HCT116 (cell line): ENCODE results near the gene IMPG1.

Experiments used
- CTCF ChIP-seq, 3 experiments: fragments of 200-600 bp in 1 of 3; sonication (generic) in 1 of 3; IDR thresholded peaks in 2 of 3; conservative IDR thresholded peaks in 1 of 3; 2 replicates each; pipeline ENCODE4 v1.5.1; 2012 to 2017; ENCODE audit warnings: low read depth in 2 of 3, low read length in 2 of 3, antibody characterized with exemption in 1 of 3, borderline replicate concordance in 1 of 3, control low read depth in 1 of 3, mild to moderate bottlenecking in 1 of 3, mixed read lengths in 1 of 3, mixed run types in 1 of 3, moderate library complexity in 1 of 3; ENCODE audit not compliant: insufficient read depth in 1 of 3
- EZH2 ChIP-seq: fragments of 200-600 bp; sonication (generic); IDR thresholded peaks from 2 replicates; pipeline ENCODE4 v1.6.1; 2017; ENCODE audit warnings: antibody characterized with exemption, mixed run types
- FOSL1 ChIP-seq: IDR thresholded peaks from 2 replicates; pipeline ENCODE4 v1.6.1; 2012; ENCODE audit warnings: low read depth
- JUND ChIP-seq: IDR thresholded peaks from 2 replicates; pipeline ENCODE4 v1.6.1; 2012
- MAX ChIP-seq: IDR thresholded peaks from 2 replicates; pipeline ENCODE4 v1.6.1; 2012
- POLR2A ChIP-seq: IDR thresholded peaks from 2 replicates; pipeline ENCODE4 v1.7.0; 2011; ENCODE audit warnings: borderline replicate concordance; ENCODE audit not compliant: insufficient read depth, insufficient read length; ENCODE audit errors: extremely low read depth
- POLR2AphosphoS5 ChIP-seq: IDR thresholded peaks from 2 replicates; pipeline ENCODE4 v1.6.1; 2011; ENCODE audit warnings: mild to moderate bottlenecking, low read depth, low read length, moderate library complexity
- RAD21 ChIP-seq: IDR thresholded peaks from 2 replicates; pipeline ENCODE4 v1.6.1; 2012; ENCODE audit warnings: low read depth, mild to moderate bottlenecking
- REST ChIP-seq: IDR thresholded peaks from 2 replicates; pipeline ENCODE4 v1.6.1; 2012; ENCODE audit warnings: low read depth
- SIN3A ChIP-seq: IDR thresholded peaks from 2 replicates; pipeline ENCODE4 v1.6.1; 2012; ENCODE audit warnings: low read depth
- SRF ChIP-seq: IDR thresholded peaks from 2 replicates; pipeline ENCODE4 v1.6.1; 2012; ENCODE audit warnings: low read depth
- ZBTB33 ChIP-seq: IDR thresholded peaks from 2 replicates; pipeline ENCODE4 v1.6.1; 2011; ENCODE audit warnings: mild to moderate bottlenecking, low read length, moderate library complexity; ENCODE audit not compliant: insufficient replicate concordance; ENCODE audit errors: extremely low read depth

GRCh38 chr6:75922226-75922625 lies 150.2 kb downstream of the IMPG1 start:
- TF ChIP-seq MAX = no peak
- TF ChIP-seq CTCF (IDR thresholded peaks at IDR 0.05 in 2 of 3, conservative IDR thresholded peaks at IDR 0.05 in 1 of 3; ENCODE audit: borderline replicate concordance in 1 of 3, insufficient read depth in 1 of 3, low read depth in 2 of 3, low read length in 2 of 3) = no peak
- no peak for TF ChIP-seq SIN3A
- no peak for TF ChIP-seq SRF
- no peak for TF ChIP-seq JUND
- TF ChIP-seq POLR2A = no peak
- TF ChIP-seq ZBTB33 = no peak
- no peak for TF ChIP-seq REST
- TF ChIP-seq POLR2AphosphoS5 = no peak
- TF ChIP-seq RAD21 = no peak
- TF ChIP-seq EZH2 = no peak
- TF ChIP-seq FOSL1 = 0 out of 2 replicates have a peak, but pooled peaks have one; percentile 11
